ENCODE measurements around the gene TNS3. TPM values are rescaled to one million over a fixed set of nuclear protein-coding genes. Genes with fewer than 3 reads are reported as not detected.

Gene TNS3
- total RNA-seq, 4 donors from 2014 or later = 34.6 to 52.5 (median 48.6) TPM

- Histone ChIP-seq H3K9me3 (no peaks in the 10 kb centered on the region), H3K27me3 (no peaks in the 10 kb centered on the region), H3K4me3 (peak overlapping the region in 3 of 4 donors; percentile 8 to 18 (median 15)), H3K27ac (replicated peaks in 1 of 4) (peak overlapping the region; percentile 67 to 79 (median 72)), H3K4me1 (peaks cover 28 to 51% (median 38%) of the 10 kb centered on the region in 4 donors), H3K36me3 (peaks cover 7 to 25% (median 13%) of the 10 kb centered on the region in 4 donors)
- no peak for DNase-seq (ENCODE audit: extremely low spot score)
- intact Hi-C loops (cut with DNase I) = no loop called here
- 64% methylated on average over 7 of the region's 8 CpGs for WGBS
- TF ChIP-seq CTCF (IDR thresholded peaks at IDR 0.05) = no peak
- TF ChIP-seq POLR2A (IDR thresholded peaks at IDR 0.05; ENCODE audit: low read depth) = no peak
- no peak for TF ChIP-seq EP300 (IDR thresholded peaks at IDR 0.05)
- no peak for TF ChIP-seq POLR2AphosphoS5 (IDR thresholded peaks at IDR 0.05)
These were observed 176.5 kb downstream of the TNS3 start for GRCh38 chr7:47405286-47405904.

- Histone ChIP-seq H3K4me3 (no peak overlapping the region), H3K4me1 (peaks cover 28 to 51% (median 38%) of the 10 kb centered on the region in 4 donors), H3K27ac (replicated peaks in 1 of 4) (no peak overlapping the region), H3K9me3 (no peaks in the 10 kb centered on the region), H3K27me3 (no peaks in the 10 kb centered on the region), H3K36me3 (peaks cover 0 to 19% (median 9%) of the 10 kb centered on the region in 4 donors)
- DNase-seq (ENCODE audit: extremely low spot score) = no peak
- 95% methylated on average over 3 of the region's 3 CpGs for WGBS
- intact Hi-C loops (cut with DNase I) = no loop called here
- TF ChIP-seq EP300 (IDR thresholded peaks at IDR 0.05) (no peak), CTCF (IDR thresholded peaks at IDR 0.05) (no peak), POLR2AphosphoS5 (IDR thresholded peaks at IDR 0.05) (no peak), POLR2A (IDR thresholded peaks at IDR 0.05; ENCODE audit: low read depth) (no peak)
These were observed 177.9 kb downstream of the TNS3 start for GRCh38 chr7:47404010-47404409.

GRCh38 chr7:47402941-47403866 lies 178.7 kb downstream of the TNS3 start:
- H3K4me1 ChIP-seq = peaks cover 28 to 51% (median 38%) of the 10 kb centered on the region in 4 donors
- peak overlapping the region in 3 of 4 donors; percentile 21 to 52 (median 28) for H3K27ac ChIP-seq (replicated peaks in 1 of 4)
- peaks cover 0 to 18% (median 9%) of the 10 kb centered on the region in 4 donors for H3K36me3 ChIP-seq
- no peaks in the 10 kb centered on the region for H3K27me3 ChIP-seq
- intact Hi-C loops (cut with DNase I) = no loop called here
- TF ChIP-seq POLR2A (IDR thresholded peaks at IDR 0.05; ENCODE audit: low read depth) (no peak), POLR2AphosphoS5 (IDR thresholded peaks at IDR 0.05) (no peak), EP300 (IDR thresholded peaks at IDR 0.05) (no peak), CTCF (IDR thresholded peaks at IDR 0.05) (no peak)
- no peaks in the 10 kb centered on the region for H3K9me3 ChIP-seq
- 79% methylated on average over 14 of the region's 15 CpGs for WGBS
- no peak for DNase-seq (ENCODE audit: extremely low spot score)
- H3K4me3 ChIP-seq = no peak overlapping the region

GRCh38 chr7:47401611-47402570 lies 180.0 kb downstream of the TNS3 start:
- peaks cover 23 to 41% (median 32%) of the 10 kb centered on the region in 4 donors for H3K4me1 ChIP-seq
- H3K9me3 ChIP-seq = no peaks in the 10 kb centered on the region
- H3K36me3 ChIP-seq = peaks cover 0 to 20% (median 10%) of the 10 kb centered on the region in 4 donors
- no peak for DNase-seq (ENCODE audit: extremely low spot score)
- no peak overlapping the region for H3K27ac ChIP-seq (replicated peaks in 1 of 4)
- no peak overlapping the region for H3K4me3 ChIP-seq
- TF ChIP-seq POLR2A (IDR thresholded peaks at IDR 0.05; ENCODE audit: low read depth) (no peak), EP300 (IDR thresholded peaks at IDR 0.05) (no peak), POLR2AphosphoS5 (IDR thresholded peaks at IDR 0.05) (no peak), CTCF (IDR thresholded peaks at IDR 0.05) (no peak)
- no peaks in the 10 kb centered on the region for H3K27me3 ChIP-seq
- whole genome bisulfite sequencing = 94% methylated on average over 12 of the region's 17 CpGs
- intact Hi-C loops (cut with DNase I) = no loop called here
